ENCODE measurements around the gene LRCH3.

Gene LRCH3

DNA sequence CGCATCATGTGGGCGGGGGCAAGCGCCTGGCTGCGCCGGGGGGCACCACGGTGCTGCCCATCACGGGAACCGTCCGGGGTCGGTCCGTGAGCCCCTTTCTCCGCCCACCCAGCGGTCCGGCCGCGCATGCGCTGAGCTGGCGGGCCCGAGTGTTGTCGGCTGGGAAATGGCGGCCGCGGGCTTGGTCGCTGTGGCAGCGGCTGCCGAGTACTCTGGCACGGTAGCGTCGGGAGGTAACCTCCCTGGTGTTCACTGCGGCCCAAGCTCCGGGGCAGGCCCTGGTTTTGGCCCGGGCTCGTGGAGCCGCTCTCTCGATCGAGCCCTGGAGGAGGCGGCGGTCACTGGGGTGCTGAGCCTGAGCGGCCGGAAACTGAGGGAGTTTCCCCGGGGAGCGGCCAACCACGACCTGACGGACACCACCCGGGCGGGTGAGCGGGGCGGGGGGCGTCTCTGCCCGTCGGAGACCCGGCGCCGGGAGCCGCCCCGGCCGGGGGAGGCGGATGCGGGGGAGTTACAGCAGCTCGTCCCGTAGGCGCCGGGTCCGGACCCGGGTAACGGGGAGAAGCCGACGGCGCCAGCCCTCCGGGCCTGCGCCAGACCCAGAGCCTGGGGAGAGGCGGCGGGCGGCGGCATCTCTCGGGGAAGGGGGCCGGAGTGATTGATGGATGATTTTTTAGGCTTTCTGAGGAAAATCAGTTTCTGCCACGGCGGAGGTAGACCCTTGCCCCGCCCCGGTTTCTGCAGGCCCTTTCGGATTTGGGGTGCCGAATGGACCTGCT, at the start of gene LRCH3:
Gene LRCH3 (plus strand): TSS at position 142 of the 779 bp plus-strand sequence. CDS start 25 bp downstream, at position 167.
- FAIRE-seq, result no peak

DNA sequence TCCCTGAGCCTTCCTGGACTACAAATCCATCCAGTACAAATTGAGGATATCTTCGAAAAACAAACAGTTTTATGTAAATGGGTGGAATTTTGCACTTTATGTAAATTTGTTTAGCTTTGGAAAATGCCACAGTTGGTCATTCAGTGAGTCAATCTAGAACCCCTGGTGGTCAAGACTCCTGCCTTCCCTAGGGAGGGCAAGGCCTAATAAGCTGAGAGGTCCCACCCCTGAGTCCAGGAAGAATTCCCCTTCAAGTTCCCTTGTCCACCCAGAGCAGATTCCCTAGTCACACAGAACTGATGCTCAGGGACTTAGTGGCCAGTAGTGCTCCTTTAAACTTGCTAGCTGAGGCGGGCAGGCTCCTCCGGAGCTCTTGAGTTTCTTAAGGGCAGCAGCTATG, 48.3 kb upstream of the LRCH3 start:
- no peak for FAIRE-seq

DNA sequence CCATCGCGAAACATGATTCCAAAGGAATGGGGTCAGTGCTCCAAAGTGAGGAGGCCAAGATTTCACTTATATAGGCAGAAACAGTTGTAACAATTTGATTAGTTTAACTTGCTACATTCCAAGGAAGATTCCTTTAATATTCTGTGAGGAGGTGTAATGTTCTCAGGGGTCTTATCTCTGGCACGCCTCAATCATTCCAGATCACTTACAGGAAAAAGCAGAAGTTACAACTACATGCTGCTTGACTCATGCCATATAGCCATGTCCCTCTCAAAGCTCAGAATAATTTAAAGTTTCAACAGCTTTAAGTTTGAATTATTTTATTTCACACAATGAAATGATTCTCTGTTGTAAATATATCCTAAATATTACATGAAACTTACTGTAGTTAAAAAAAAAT, 44.8 kb upstream of the LRCH3 start:
- no peak for FAIRE-seq

DNA sequence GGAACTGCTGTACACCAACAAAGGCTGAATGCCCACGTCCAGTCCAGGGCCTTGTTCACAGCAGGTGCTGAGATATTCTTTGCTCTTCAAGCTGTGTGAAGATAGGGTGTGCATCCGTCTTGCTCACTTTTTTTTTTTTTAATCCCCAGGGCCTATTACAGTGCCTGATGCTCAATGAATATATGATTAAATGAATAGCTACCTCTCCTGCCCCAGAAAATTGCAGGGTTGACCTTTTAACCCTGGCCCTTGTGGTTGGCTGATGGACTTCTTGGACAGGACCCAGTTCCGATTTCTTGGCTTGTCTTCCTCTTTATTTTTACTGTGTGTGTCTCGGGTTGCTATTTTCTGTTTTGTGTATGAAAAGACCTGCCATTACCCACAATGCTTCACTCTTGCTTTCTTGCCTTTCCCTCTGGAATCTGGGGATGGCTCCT, 44.2 kb upstream of the LRCH3 start:
- no peak for FAIRE-seq

DNA sequence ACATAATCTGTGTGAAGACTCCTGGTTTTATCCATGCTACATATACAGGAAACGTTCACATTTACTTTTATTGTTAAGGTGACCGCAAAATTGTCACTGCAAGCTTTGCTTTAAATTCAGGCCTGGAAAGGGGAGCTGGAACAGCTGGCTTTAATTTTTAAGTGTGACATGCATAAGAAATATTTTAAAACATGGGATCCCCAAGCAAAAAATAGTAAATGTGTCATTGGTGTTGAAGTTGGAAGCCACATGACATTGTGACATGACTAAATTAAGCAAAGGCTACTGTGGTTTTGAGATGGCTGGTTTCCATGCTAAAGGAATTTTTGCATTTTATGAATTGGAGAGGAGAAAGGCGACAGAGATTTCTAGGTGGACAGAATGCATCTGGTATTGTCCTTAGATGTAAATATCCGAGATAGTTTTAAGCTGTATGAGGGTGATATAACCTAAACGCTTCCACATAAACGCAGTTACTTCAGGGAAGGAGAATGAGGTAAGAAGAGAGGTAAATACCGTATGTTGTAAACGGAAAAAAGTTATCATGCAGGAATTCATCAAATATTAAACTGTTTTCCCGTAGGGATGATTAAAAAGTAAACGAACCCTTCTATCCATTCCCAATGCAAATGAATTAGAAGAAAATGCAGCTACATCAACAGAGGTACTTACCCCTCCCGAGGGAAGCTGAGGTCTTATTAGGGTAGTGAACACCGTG, 42.3 kb upstream of the LRCH3 start:
- no peak for FAIRE-seq

DNA sequence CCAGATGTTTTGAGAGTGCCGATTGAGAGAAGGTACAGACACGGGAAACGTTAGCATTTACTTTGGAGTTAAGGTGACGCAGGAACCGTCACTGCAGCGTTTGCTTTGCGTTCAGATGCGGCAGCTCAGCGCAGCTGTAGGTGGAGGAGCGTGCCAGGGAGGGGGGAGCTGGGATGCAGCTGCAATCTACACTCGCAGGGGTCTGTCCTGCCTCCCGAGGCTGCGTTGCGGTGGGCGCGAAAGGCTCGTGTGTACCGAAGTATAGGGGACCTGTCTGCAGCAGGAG, 41.8 kb upstream of the LRCH3 start:
- FAIRE-seq, result no peak

DNA sequence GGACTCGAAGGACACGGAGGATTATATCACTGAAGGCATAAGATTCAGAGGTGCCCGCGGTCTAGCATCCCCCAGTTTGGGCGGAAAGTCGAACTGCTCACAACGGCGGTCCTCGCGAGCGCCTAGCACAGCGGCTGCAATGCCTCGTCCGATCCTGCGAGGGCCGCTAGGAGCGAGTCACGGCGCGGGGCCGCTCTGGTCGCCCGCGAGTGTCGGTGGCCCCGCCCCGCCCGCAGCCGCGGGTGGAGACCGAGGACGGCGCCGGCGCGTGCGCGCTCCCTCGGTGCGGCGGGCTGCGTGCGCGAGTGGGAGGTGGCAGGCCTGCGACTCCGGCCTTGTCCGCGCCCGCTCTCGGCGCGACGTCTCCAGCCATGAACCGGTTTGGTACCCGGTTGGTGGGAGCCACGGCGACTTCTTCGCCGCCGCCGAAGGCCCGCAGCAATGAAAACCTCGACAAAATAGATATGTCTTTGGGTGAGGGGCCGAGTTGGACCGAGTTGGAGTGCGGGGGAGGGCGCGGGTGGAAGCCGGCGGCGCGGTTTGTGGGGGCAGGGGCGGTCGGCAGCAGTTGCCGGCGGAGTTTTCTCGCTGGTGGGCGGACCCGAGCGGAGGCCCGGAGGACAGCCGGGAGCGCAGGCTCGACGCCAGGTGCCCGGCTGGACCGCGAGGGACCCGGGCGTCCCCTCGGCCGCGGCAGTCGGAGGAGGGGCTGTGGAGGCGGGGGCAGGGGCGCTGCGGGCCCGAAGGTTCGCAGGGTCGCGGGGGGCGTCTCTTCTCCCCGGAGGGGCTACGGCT, 41.3 kb upstream of the LRCH3 start, which contains the start of gene FYTTD1:
Gene FYTTD1 (plus strand): TSS at position 283 of the 795 bp plus-strand sequence. CDS start 89 bp downstream, at position 372.
- FAIRE-seq, result no peak

DNA sequence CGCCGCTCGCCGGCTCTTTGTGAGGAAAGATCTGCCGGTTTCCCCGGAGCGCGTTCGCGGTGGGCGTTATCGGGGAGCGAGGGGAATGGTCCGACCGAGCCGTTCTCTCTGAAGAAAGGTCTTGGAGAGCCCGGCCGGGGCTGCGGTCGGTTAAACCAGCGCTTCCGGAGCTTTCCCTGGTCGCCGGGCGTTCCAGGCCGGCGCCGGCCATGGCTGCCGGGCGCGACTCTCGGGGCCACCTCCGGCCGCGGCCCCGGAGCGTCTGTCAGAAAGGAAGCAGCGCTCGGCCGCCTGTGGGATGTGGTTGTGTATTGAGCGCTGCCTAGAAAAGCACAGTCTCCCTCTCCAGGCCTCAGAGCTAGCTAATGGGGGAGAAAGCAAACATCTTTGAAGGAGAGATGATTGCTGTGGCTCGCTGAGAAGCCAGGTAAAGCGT, 40.6 kb upstream of the LRCH3 start:
- FAIRE-seq, result no peak

DNA sequence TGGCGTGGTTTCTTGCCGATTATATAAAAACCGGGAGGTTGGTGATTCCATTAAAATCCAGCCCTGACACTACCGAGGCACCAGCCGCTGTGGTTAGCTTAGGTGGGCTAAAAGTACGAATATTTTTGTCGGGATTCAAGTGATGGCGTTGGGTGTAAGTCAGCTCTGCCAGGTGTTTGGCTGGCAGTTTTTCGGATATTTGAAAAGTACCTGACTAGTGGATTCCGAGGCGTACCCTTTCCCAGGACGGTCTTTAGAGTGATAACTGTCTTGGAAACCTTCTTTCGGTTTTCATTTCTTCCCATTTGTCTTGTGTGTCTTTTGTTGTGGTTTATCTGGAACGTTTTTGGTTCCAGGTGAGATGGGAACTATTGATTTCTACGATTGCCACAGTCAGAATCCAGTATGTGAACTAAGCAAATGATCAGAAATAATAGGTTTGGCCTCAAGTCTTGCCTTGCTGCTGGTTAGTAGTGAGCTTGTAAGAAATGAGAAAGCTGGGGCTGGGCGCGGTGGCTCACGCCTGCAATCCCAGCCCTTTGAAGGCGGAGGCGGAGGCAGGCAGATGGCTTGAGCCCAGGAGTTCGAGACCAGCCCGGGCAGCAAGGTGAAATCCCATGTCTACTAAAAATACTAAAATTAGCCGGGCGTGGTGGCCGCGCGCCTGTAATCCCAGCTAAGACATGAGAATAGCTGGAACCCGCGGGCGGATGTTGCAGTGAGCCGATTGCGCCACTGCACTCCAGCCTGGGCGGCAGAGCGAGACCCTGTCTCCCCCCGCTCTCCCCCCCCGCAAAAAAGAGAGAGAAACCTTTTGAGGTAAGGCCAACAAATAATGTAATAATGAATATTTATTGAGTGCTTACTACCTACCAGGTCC, 40.0 kb upstream of the LRCH3 start:
- FAIRE-seq, result no peak

DNA sequence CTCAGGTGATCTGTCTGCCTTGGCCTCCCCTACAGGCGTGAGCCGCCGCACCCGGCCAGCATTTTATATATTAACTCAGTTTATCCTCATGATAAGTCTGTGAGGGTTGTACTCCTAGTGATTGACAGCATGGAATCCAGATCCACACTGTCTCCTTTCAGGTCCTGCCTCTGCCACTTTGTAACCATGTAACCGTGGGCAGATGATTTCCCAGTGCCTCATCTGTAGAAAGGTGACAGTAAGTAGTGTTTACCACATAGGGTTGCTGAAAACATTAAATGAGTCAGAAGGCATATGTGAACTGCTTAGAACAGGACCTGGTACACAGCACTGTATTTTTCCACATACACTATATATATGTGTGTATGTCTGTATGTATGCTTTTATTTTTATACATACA, 38.9 kb upstream of the LRCH3 start:
- no peak for FAIRE-seq

DNA sequence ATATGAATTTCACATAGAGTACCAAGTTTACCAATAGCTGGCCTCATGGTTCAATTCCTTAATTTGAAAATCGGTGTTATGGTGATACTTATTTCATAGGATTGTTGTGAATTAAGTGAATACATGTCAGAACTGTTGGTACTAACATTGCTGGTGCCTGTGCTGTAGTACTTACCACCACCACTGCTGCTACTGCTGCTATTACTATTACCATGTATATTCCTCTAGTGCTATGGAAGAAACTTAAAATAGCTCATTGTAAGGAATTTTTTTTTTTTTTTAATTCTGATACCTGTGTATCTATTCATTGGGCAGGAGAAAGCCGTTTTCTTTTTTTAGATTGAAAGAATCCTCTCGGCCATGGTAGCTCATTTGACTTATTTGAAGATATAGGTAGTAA, 37.8 kb upstream of the LRCH3 start:
- no peak for FAIRE-seq

DNA sequence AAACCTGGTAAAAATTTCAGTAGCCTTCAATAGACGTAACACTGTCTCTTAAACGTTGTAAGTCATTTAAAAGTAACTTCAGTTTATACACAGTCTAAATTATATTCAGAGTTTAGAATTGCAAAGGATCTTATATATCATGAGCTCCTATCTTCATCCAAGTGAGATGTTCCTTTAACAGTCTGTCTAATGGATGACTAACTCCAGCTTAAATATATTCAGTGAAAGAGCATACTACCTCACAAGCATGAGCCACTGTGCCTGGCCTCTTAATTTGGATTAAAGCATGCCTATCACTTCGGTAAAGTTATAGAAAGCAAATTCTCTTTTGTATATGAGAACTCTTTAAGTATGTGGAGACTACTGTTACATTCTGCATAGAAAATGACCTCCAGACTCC, 34.4 kb upstream of the LRCH3 start:
- FAIRE-seq, result no peak

DNA sequence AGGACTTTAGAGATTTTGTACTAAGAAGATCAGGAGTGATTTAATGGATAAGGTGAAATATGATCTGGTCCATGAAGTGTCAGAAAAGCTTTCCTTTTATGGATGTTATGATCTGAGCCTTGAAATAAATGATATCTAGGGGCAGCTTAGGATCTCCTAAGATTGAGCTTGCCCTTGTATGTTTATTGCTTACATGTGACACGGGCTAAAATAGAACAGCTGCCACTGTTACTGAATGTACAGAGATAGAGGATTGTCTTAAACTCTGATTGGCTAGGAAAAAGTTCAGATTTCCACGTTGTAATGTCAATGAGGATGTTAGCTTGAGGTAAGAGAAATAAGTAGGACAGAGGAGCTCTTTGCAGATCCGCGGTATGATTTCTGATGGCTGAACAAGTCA, 32.5 kb upstream of the LRCH3 start:
- no peak for FAIRE-seq

DNA sequence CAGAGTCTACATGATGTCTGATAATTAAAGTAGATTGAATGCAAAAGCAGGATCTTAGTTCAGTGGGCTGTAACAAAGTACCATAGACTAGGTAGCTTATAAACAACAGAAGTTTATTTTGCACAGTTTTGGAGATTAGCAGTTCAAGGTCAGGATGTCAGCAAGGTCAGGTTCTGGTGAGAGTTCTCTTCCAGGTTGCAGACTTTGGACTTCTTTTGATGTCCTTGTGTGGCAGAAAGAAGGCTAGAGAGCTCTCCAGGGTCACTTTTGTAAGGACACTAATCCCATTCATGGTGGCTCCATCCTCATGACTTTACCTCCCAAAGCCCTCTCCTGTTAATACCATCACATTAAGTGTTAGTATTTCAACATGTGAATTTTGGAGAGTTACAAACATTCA, 29.3 kb upstream of the LRCH3 start:
- FAIRE-seq, result no peak

DNA sequence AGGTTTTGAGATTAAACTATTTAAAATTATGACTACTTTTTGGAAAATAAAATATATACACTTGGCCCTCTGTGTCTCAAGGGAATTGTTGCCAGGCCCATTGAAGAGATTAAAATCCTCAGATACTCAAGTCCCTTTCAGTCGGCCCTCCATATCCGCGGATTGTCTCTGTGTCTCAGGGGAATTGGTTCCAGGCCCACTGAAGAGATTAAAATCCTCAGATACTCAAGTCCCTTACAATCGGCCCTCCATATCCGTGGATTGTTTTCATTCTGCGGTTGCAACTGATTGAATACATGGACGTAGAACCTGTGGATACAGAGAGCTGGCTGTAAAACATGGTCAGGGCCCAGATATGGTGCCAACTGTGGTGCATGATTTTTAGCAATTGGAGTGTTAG, 15.7 kb upstream of the LRCH3 start:
- no peak for FAIRE-seq

DNA sequence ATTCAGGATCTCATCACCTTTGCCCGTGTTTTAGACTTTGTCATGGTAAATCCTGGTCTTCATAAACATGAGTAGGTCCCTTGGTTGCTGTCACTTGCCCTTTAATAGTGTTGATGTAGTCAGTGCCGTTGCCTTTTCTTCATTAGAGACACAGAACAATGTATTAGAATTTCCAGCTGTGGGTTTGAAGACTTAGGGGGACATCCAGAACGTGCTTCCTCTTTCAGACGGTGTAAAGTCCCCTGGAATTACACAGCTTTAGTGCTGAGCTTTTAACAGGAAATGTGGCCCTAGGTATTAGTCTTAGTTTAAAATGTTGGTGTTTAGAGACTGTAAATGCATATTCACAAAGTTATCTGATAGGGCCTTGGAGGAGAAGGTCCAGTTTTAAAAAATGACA, 8.8 kb upstream of the LRCH3 start:
- no peak for FAIRE-seq

DNA sequence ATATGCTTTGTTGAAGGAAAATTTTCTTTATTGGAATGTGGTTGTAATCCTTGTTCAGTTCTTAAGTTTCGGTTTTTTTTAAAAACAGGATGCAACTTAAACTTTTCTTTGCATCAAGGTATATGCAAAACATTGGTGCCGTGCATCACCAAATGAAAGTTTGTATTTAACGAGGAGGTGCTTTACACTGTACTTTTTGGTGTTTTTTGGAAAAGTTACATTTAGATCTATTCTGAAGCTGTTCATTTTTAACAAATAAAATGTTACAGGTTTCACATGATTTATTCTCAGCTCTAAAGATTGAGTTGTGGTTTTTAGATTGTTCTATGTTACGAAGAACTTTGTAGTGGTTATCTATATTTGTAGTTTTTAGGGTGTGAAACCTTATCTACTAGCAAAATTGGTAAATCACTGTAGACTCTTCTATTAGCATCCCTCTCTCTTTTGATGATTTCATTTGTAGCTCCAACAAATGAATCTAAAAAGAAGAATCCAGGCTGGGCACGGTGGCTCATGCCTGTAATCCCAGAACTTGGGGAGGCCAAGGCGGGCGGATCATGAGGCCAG, 7.0 kb upstream of the LRCH3 start:
- no peak for FAIRE-seq

DNA sequence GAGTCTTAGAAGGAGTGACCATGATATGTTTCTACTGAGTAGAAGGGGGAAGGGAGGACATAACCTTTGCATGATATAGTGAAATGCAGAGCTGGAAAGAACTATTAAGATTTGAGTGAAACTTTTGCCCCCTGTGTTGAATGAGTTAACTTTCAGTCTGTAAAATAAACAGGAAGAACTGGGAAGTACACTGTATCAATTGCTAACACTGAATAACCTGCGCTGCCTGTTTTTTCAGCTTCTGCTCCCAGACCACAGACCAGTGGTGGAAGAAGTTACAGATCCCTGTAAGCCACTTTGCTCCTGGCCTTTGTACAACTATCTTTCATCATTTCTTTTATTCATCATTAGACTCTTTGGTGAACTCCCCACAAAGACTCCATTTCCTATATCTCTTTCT, 3.6 kb upstream of the LRCH3 start:
- no peak for FAIRE-seq

DNA sequence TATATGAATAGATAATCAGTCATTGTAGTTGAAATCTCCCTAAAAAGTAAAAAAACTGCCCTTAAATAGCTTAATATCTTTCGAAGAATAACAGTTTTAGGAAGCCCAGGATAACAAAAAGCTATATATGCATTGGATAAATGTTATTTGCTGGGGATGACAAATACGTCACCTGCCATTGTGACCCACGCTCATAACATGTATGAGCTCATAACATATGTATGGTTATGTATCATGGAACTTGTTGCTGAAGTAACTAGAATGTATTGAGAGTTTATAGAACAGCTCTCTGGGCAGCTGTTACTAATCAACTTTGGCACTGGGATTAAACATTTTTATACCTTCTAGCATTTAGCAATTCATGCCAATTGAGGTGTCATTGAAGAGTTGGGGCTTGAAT, 1.7 kb upstream of the LRCH3 start:
- no peak for FAIRE-seq

DNA sequence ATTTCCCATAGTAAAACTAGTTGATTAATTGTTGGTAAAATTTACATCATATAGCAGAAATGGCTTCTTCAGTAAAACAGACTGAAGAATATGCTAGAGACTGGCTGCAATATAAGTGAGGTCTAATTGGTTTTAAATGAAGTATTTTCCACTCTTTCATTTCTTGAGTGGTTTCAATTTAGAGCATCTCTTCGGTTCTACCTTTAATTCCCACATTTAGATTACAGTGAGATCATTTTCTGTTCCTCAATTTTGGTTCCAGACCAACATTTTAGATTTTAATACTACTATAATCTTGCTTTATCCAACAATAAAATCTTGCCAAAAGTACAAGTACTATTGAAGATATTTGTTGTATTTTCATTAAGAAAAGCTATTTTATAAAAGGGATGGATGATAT, 1.0 kb upstream of the LRCH3 start:
- FAIRE-seq, result no peak

DNA sequence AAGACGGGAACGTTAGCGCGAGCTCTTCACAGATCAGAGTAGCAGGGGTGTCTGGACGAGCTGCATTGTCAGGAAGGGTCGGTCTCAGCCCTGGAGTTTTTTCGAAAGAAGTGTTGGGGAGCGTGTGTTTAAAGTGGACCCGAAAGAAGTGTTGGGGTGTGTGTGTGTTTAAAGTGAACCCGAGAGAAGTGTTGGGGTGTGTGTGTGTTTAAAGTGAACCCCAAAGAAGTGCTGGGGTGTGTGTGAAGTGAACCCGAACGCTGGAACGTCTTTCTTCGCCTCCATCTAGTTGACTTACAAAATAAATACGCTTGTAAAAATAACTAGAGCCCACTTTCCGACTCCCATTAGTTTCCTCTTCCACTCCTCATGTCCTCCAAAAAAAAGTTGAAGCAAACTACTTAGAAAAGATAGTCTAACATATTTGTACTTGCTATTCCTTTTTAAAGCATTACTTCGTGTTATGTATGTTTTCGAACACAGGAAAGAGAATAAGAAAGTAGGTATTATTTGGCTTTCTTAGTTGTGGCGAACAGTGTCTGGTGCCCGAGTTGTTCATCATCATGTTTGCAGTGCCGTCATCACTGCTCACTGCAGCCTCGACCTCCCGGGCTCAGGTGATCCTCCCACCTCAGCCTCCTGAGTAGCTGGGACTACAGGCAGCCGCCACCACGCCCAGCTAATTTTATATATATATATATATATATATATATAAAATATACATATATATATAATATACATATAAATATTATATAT, 1.0 kb downstream of the LRCH3 start:
- no peak for FAIRE-seq
